CD4-positive, alpha-beta T cell treated with Interleukin-17A for 4 hours (primary cell): Measurements from ENCODE around the gene HTR3B.
"Not testable (repeated sequence)": the region's sequence is repeated elsewhere in the genome, so short reads cannot be mapped to it uniquely, and the experiment has no call there.

Experiments
- DNase-seq: peaks from one replicate; pipeline ENCODE4 v3.0.0-alpha.2; 2020; ENCODE audit warnings: mixed read lengths

The HTR3B gene

GRCh38 chr11:113885897-113886296, 18.7 kb upstream of the HTR3B start:
- DNase-seq = no peak

- no peak for DNase-seq
Observed at GRCh38 chr11:113888848-113889247, 15.7 kb upstream of the HTR3B start.

GRCh38 chr11:113894421-113894996, 10.1 kb upstream of the HTR3B start:
- DNase-seq = no peak

GRCh38 chr11:113895367-113896155, 9.0 kb upstream of the HTR3B start:
- no peak for DNase-seq

- peak; percentile 53 for DNase-seq
Observed at GRCh38 chr11:113896156-113896879, 8.3 kb upstream of the HTR3B start.

GRCh38 chr11:113901141-113901540, 3.5 kb upstream of the HTR3B start:
- DNase-seq = no peak

GRCh38 chr11:113906038-113906437, 1.4 kb downstream of the HTR3B start:
- no peak for DNase-seq

GRCh38 chr11:113906516-113906915, 1.9 kb downstream of the HTR3B start:
- no peak for DNase-seq

- no peak for DNase-seq
Observed at GRCh38 chr11:113907152-113907551, 2.6 kb downstream of the HTR3B start.

GRCh38 chr11:113907681-113908080, 3.1 kb downstream of the HTR3B start:
- DNase-seq = no peak

- no peak for DNase-seq
Observed at GRCh38 chr11:113908098-113908497, 3.5 kb downstream of the HTR3B start.

GRCh38 chr11:113911491-113911890, 6.9 kb downstream of the HTR3B start:
- not testable (repeated sequence) for DNase-seq

- DNase-seq = no peak
Observed at GRCh38 chr11:113923572-113923971, 19.0 kb downstream of the HTR3B start.

GRCh38 chr11:113926273-113927197, 21.9 kb downstream of the HTR3B start:
- no peak for DNase-seq

- no peak for DNase-seq
Observed at GRCh38 chr11:113928311-113928710, 23.7 kb downstream of the HTR3B start.

GRCh38 chr11:113932788-113933187, 28.2 kb downstream of the HTR3B start:
- no peak for DNase-seq

- not testable (repeated sequence) for DNase-seq
Observed at GRCh38 chr11:113934193-113934592, 29.6 kb downstream of the HTR3B start.

- DNase-seq = no peak
Observed at GRCh38 chr11:113934761-113935160, 30.2 kb downstream of the HTR3B start.

GRCh38 chr11:113935858-113936257, 31.3 kb downstream of the HTR3B start:
- no peak for DNase-seq

- no peak for DNase-seq
Observed at GRCh38 chr11:113937918-113938317, 33.3 kb downstream of the HTR3B start.

GRCh38 chr11:113942256-113942655, 37.7 kb downstream of the HTR3B start:
- no peak for DNase-seq

- DNase-seq = not testable (repeated sequence)
Observed at GRCh38 chr11:113946162-113946561, 41.6 kb downstream of the HTR3B start.

- no peak for DNase-seq
Observed at GRCh38 chr11:113947994-113948393, 43.4 kb downstream of the HTR3B start.
